GM06990 (cell line): ENCODE data around the gene CARD14.

Experiments
- DNase-seq: peaks from one replicate; pipeline ENCODE4 v3.0.0-alpha.2; 2011; ENCODE audit not compliant: insufficient read length; ENCODE audit errors: extremely low read depth
- H3K27me3 ChIP-seq: replicated peaks from 2 replicates; pipeline ENCODE4 v1.6.0; 2011; ENCODE audit warnings: low read length; ENCODE audit not compliant: control insufficient read depth, insufficient read depth
- H3K36me3 ChIP-seq: 2 replicates; pipeline ENCODE4 v1.5.1; 2011; ENCODE audit warnings: low read length; ENCODE audit not compliant: control insufficient read depth, insufficient read depth
- H3K4me3 ChIP-seq: replicated peaks from 2 replicates; pipeline ENCODE4 v1.5.1; 2011; ENCODE audit warnings: low read depth, mild to moderate bottlenecking, control low read depth, low read length
- CTCF ChIP-seq: IDR thresholded peaks from 2 replicates; pipeline ENCODE4 v1.5.1; 2011; ENCODE audit warnings: low read length, control low read depth, mild to moderate bottlenecking, inconsistent platforms; ENCODE audit not compliant: insufficient read depth, poor library complexity, severe bottlenecking

Gene CARD14

GRCh38 chr17:80187515-80187941 is 17.7 kb downstream of the CARD14 start:
- TF ChIP-seq CTCF, result no peak
- Histone ChIP-seq H3K36me3 (no peaks in the 10 kb centered on the region), H3K4me3 (no peak overlapping the region), H3K27me3 (no peaks in the 10 kb centered on the region; the same call in 1 of the 2 replicates)
- no peak for DNase-seq

DNA sequence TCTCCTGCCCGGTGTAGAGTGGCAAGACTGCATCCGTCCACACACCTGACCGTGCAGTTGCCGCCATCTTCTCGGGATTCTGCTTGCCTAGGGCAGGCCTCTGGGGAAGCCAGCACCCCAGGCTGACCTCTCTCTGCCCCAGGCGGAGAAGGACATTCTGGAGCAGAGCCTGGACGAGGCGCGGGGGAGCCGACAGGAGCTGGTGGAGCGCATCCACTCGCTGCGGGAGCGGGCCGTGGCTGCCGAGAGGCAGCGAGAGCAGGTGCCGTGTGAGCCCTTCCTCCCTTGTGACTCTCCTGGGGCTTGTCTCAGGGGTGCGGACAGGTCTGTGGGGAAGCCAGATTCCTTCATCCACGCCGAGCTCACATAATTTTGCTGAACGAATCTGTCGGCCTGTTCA is 19.8 kb downstream of the CARD14 start:
- DNase-seq, result no peak
- no peaks in the 10 kb centered on the region for H3K36me3 ChIP-seq
- no peaks in the 10 kb centered on the region for H3K27me3 ChIP-seq
- H3K4me3 ChIP-seq, result no peak overlapping the region
- TF ChIP-seq CTCF, result no peak

DNA sequence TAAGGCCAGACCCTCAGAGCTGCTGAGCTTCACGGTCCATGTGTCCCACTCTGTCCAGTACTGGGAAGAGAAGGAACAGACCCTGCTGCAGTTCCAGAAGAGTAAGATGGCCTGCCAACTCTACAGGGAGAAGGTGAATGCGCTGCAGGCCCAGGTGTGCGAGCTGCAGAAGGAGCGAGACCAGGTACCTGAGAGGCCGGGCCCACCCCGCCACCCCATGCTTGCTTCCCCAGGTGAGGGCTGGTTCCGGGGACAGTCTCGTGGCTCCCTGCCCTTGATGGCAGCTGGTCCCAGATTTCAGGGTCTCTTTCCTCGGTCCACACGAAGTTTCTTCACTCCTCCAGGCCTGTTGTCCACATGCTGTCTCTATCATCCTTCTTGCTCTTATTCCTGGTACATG is 20.9 kb downstream of the CARD14 start:
- Histone ChIP-seq H3K36me3 (no peaks in the 10 kb centered on the region), H3K4me3 (no peak overlapping the region), H3K27me3 (no peaks in the 10 kb centered on the region)
- TF ChIP-seq CTCF, result no peak
- no peak for DNase-seq

DNA sequence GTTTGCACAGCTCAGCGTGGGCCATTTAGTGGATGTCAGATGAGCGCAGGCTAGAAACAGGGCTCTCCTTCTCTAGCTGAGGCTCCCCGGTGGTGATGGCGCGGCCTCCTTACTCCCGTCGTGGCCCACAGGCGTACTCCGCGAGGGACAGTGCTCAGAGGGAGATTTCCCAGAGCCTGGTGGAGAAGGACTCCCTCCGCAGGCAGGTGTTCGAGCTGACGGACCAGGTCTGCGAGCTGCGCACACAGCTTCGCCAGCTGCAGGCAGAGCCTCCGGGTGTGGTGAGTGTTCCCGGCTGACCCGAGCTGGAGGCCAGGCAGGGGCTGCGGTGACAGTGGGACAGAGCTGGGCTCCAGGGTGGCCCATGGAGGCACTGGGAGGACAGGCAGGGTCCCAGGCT is 21.4 kb downstream of the CARD14 start:
- no peaks in the 10 kb centered on the region for H3K27me3 ChIP-seq

GRCh38 chr17:80191865-80192661 is 22.2 kb downstream of the CARD14 start:
- DNase-seq, result no peak
- no peak for TF ChIP-seq CTCF
- Histone ChIP-seq H3K27me3 (no peaks in the 10 kb centered on the region), H3K36me3 (no peaks in the 10 kb centered on the region), H3K4me3 (no peak overlapping the region)

More for the DNA sequence above, 21.4 kb downstream of the CARD14 start:
- Histone ChIP-seq H3K4me3 (no peak overlapping the region), H3K36me3 (no peaks in the 10 kb centered on the region)
- TF ChIP-seq CTCF, result no peak
- DNase-seq, result no peak

GRCh38 chr17:80195141-80195540 is 25.3 kb downstream of the CARD14 start:
- no peak for DNase-seq
- Histone ChIP-seq H3K27me3 (no peaks in the 10 kb centered on the region), H3K4me3 (no peak overlapping the region), H3K36me3 (no peaks in the 10 kb centered on the region)
- no peak for TF ChIP-seq CTCF
